ENCODE results near the gene PRDM16.

GRCh38 chr1:3196577-3197245 is 127.7 kb downstream of the PRDM16 start:
- TF ChIP-seq CTCF (IDR thresholded peaks at IDR 0.05; ENCODE audit: low read length) = no peak
- no peak for TF ChIP-seq EZH2phosphoT487 (IDR thresholded peaks at IDR 0.05; ENCODE audit: low read length)
